OCI-LY1 (cell line): ENCODE measurements around the gene FGF16.

Experiments
- H2AFZ ChIP-seq: fragments of 200-600 bp; sonication (generic), shearing (Covaris generic); 2 replicates; pipeline ENCODE4 v1.6.0; 2014; ENCODE audit warnings: antibody characterized with exemption, mild to moderate bottlenecking, low read length
- H3F3A ChIP-seq: fragments of 200-600 bp; sonication (generic), shearing (Covaris generic); 2 replicates; pipeline ENCODE4 v1.6.0; 2014; ENCODE audit warnings: mild to moderate bottlenecking, antibody characterized with exemption, low read length, moderate library complexity; ENCODE audit not compliant: insufficient read depth
- H3K27ac ChIP-seq: fragments of 200-600 bp; sonication (generic); 2 replicates; pipeline ENCODE4 v1.5.1; 2014; ENCODE audit warnings: low read length, mixed run types, mild to moderate bottlenecking, low read depth; ENCODE audit not compliant: poor library complexity, severe bottlenecking
- H3K27me3 ChIP-seq: fragments of 200-600 bp; sonication (generic); 2 replicates; pipeline ENCODE4 v1.6.0; 2014; ENCODE audit warnings: antibody characterized with exemption, mild to moderate bottlenecking, low read length, moderate library complexity; ENCODE audit not compliant: insufficient read depth
- H3K36me3 ChIP-seq: fragments of 200-600 bp; sonication (generic); 2 replicates; pipeline ENCODE4 v1.6.1; 2014; ENCODE audit warnings: mild to moderate bottlenecking, antibody characterized with exemption, low read length, moderate library complexity, mixed read lengths; ENCODE audit not compliant: insufficient read depth
- H3K4me1 ChIP-seq: fragments of 200-600 bp; sonication (generic); 2 replicates; pipeline ENCODE4 v1.5.1; 2014; ENCODE audit warnings: mild to moderate bottlenecking, low read length, moderate library complexity; ENCODE audit not compliant: insufficient read depth, severe bottlenecking
- H3K4me2 ChIP-seq: fragments of 200-600 bp; sonication (generic), shearing (Covaris generic); 2 replicates; pipeline ENCODE4 v1.6.1; 2014; ENCODE audit warnings: low read length
- H3K4me3 ChIP-seq: fragments of 200-600 bp; sonication (generic); 2 replicates; pipeline ENCODE4 v1.5.1; 2014; ENCODE audit warnings: low read length, low read depth, mild to moderate bottlenecking, mixed read lengths; ENCODE audit not compliant: poor library complexity, severe bottlenecking
- H3K79me2 ChIP-seq: fragments of 200-600 bp; shearing (Covaris generic); 2 replicates; pipeline ENCODE4 v1.6.1; 2016; ENCODE audit warnings: mixed run types, low read length, mixed read lengths; ENCODE audit not compliant: insufficient read depth
- H3K9ac ChIP-seq: fragments of 200-600 bp; sonication (generic), shearing (Covaris generic); 2 replicates; pipeline ENCODE4 v1.6.1; 2014; ENCODE audit warnings: mild to moderate bottlenecking, low read length, mixed read lengths
- H3K9me2 ChIP-seq: fragments of 200-600 bp; sonication (generic), shearing (Covaris generic); 2 replicates; pipeline ENCODE4 v1.6.1; 2014; ENCODE audit warnings: low read depth, mild to moderate bottlenecking, low read length, mixed read lengths
- H3K9me3 ChIP-seq: fragments of 200-600 bp; shearing (Covaris generic); 2 replicates; pipeline ENCODE4 v1.6.1; 2014; ENCODE audit warnings: low read length, mixed read lengths
- H4K20me1 ChIP-seq: fragments of 200-600 bp; sonication (generic), shearing (Covaris generic); 2 replicates; pipeline ENCODE4 v1.6.0; 2016; ENCODE audit warnings: mild to moderate bottlenecking, low read length; ENCODE audit not compliant: insufficient read depth
- EZH2 ChIP-seq: fragments of 200-600 bp; sonication (generic), shearing (Covaris generic); IDR thresholded peaks from 2 replicates; pipeline ENCODE4 v1.8.0; 2017; ENCODE audit warnings: borderline replicate concordance, mixed run types, mild to moderate bottlenecking, antibody characterized with exemption, low read length, moderate library complexity, mixed read lengths
- TF ChIP-seq, protein P1 (sequence below): fragments of 200-600 bp; sonication (generic), shearing (Covaris generic); IDR thresholded peaks from 2 replicates; pipeline ENCODE4 v1.5.1; 2017; ENCODE audit warnings: mild to moderate bottlenecking, antibody characterized with exemption, low read length, moderate library complexity, mixed read lengths

Gene FGF16

DNA sequence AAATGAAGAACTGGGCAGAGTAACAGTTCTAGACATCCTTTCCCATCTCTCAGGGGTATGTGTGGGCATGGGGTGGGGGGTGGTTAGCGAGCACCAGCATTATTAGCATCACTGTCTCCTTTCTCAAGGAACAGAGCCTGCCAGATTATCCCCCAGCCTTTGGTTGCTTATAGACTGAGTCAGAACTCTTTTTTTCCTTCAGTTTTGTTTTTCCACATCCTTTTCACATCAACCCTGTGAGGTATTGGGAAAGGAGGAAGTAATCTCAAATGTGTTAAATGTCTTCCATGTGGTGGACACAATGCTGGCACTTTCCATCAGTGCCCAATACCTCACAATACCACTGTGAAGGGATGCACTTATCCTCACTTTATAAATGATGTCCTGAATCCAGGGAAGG lies 3.1 kb upstream of the FGF16 start:
- H3F3A ChIP-seq = no peaks in the 10 kb centered on the region
- no peaks in the 10 kb centered on the region for H3K27me3 ChIP-seq
- no peak overlapping the region for H2AFZ ChIP-seq
- TF ChIP-seq EZH2 = no peak
- TF ChIP-seq, protein P1, sequence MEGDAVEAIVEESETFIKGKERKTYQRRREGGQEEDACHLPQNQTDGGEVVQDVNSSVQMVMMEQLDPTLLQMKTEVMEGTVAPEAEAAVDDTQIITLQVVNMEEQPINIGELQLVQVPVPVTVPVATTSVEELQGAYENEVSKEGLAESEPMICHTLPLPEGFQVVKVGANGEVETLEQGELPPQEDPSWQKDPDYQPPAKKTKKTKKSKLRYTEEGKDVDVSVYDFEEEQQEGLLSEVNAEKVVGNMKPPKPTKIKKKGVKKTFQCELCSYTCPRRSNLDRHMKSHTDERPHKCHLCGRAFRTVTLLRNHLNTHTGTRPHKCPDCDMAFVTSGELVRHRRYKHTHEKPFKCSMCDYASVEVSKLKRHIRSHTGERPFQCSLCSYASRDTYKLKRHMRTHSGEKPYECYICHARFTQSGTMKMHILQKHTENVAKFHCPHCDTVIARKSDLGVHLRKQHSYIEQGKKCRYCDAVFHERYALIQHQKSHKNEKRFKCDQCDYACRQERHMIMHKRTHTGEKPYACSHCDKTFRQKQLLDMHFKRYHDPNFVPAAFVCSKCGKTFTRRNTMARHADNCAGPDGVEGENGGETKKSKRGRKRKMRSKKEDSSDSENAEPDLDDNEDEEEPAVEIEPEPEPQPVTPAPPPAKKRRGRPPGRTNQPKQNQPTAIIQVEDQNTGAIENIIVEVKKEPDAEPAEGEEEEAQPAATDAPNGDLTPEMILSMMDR = no peak
- no peak overlapping the region for H3K4me2 ChIP-seq
- H3K9me3 ChIP-seq = no peaks in the 10 kb centered on the region
- H4K20me1 ChIP-seq = no peaks in the 10 kb centered on the region
- no peaks in the 10 kb centered on the region for H3K79me2 ChIP-seq
- H3K4me1 ChIP-seq = no peaks in the 10 kb centered on the region
- H3K9me2 ChIP-seq = no peaks in the 10 kb centered on the region
- no peak overlapping the region for H3K27ac ChIP-seq
- H3K9ac ChIP-seq = no peak overlapping the region
- no peaks in the 10 kb centered on the region for H3K36me3 ChIP-seq
- no peak overlapping the region for H3K4me3 ChIP-seq

GRCh38 chrX:77444545-77444944 lies 2.6 kb upstream of the FGF16 start:
- TF ChIP-seq, protein P1 = no peak
- no peak for TF ChIP-seq EZH2
- Histone ChIP-seq H3K27me3 (no peaks in the 10 kb centered on the region), H3K4me2 (no peak overlapping the region), H3K27ac (no peak overlapping the region), H2AFZ (no peak overlapping the region), H3K4me3 (no peak overlapping the region), H3K9ac (no peak overlapping the region), H3K9me2 (no peaks in the 10 kb centered on the region), H3K4me1 (no peaks in the 10 kb centered on the region), H3F3A (no peaks in the 10 kb centered on the region), H3K9me3 (no peaks in the 10 kb centered on the region), H4K20me1 (no peaks in the 10 kb centered on the region), H3K36me3 (no peaks in the 10 kb centered on the region), H3K79me2 (no peaks in the 10 kb centered on the region)

DNA sequence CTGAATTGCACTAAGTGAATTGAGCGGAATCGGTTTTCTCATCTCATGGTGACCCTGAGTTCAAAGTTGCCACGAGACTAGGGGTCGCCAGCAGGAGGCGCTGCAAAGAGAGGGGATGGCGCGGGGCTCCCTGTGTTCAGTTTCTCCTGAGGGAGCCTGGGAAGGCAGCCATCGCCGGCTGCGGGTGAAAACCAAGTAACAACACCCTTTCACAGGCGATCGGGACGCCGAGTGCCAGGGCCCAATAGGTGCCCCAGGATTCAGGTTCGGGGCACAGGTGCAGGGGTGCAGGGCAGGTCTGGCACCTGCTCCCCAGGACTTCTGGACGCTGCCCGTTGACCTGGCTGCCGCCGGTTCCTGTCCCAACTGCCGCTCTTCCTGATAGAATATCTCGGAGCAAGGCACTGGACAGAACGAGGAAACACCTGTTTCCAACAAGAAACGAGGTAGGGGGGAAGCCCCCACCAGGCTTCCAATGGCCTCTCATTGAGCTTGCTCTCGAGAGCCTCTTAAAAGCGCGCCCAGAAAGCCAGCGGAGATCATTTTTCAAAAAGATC lies 1.1 kb upstream of the FGF16 start:
- Histone ChIP-seq H3K4me1 (no peaks in the 10 kb centered on the region), H3K4me3 (no peak overlapping the region), H4K20me1 (no peaks in the 10 kb centered on the region), H3K9me3 (no peaks in the 10 kb centered on the region), H3K9ac (no peak overlapping the region), H3K36me3 (no peaks in the 10 kb centered on the region), H3F3A (no peaks in the 10 kb centered on the region), H3K9me2 (no peaks in the 10 kb centered on the region), H3K79me2 (no peaks in the 10 kb centered on the region), H3K27ac (no peak overlapping the region), H3K27me3 (no peaks in the 10 kb centered on the region), H2AFZ (no peak overlapping the region), H3K4me2 (no peak overlapping the region)
- TF ChIP-seq EZH2 = no peak
- TF ChIP-seq, protein P1 = no peak
